ENCODE data around the gene FARS2.
A peak's percentile ranks its signal among the peaks of the same experiment; 100 is the strongest.

The FARS2 gene

GRCh38 chr6:5457983-5458683 lies 196.8 kb downstream of the FARS2 start:
- intact Hi-C loops (cut with DNase I): no loop called here
- DNase-seq: peak in 1 of 10 donors; percentile 71

DNA sequence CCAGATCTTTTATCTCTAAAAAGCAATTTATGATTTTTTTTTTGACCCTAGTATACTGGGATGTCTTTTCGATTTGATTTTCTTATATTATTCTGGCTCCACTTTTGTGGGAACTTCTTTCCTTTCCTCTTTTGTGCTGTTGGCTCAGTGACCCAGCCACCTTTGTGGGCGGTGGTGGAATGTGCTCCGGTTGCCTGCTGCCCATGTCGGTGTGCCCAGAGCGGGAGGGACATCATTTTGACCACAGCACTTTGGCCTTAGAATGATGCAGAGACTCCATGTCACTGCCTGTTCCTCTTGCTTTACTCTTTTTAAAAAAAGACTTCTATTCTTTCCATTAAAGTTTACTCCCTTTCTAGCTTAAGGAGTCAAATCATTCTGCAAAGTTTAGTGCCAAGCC lies 198.0 kb downstream of the FARS2 start:
- no peak for DNase-seq
- intact Hi-C loops (cut with DNase I): no loop called here

DNA sequence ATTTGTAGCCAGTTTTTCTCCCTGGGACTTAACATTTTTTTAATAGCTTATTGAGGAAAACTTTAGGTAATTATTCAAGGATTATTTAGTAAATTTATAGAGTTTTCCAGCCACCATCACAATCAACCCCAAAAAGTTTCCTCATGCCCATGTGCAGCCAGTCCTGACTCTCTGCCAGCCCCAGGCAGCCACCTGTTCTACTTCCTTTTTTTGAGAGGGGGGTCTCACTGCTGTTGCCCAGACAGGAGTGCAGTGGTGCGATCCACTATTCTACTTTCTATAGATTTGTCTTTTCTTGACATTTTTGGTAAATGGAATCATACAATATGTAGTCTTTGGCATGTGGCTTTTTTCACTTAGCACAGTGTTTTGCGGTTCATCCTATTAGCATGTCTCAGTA lies 200.1 kb downstream of the FARS2 start:
- no peak for DNase-seq
- intact Hi-C loops (cut with DNase I): no loop called here

DNA sequence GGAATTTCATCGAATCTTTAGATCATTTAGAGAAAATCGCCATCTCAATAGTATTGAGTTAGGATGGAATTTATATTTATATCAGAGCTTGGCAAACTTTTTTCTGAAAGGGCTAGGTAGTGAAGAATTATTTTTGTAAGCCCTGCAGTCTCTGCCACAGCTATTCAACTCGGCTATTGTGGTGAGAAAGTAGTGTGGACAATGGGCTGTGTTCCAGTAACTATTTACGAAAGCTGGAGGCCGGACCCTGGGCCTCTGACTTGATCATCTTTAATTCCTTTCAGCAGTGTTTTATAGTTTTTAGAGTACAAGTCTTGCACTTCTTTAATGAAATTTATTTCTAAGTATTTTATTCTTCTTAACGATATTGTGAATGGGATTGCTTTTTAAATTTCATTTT lies 201.5 kb downstream of the FARS2 start:
- intact Hi-C loops (cut with DNase I): no loop called here
- no peak for DNase-seq

GRCh38 chr6:5463690-5464089 lies 202.4 kb downstream of the FARS2 start:
- intact Hi-C loops (cut with DNase I): no loop called here
- DNase-seq: no peak

GRCh38 chr6:5464099-5464885 lies 203.0 kb downstream of the FARS2 start:
- intact Hi-C loops (cut with DNase I): no loop called here
- no peak for DNase-seq

DNA sequence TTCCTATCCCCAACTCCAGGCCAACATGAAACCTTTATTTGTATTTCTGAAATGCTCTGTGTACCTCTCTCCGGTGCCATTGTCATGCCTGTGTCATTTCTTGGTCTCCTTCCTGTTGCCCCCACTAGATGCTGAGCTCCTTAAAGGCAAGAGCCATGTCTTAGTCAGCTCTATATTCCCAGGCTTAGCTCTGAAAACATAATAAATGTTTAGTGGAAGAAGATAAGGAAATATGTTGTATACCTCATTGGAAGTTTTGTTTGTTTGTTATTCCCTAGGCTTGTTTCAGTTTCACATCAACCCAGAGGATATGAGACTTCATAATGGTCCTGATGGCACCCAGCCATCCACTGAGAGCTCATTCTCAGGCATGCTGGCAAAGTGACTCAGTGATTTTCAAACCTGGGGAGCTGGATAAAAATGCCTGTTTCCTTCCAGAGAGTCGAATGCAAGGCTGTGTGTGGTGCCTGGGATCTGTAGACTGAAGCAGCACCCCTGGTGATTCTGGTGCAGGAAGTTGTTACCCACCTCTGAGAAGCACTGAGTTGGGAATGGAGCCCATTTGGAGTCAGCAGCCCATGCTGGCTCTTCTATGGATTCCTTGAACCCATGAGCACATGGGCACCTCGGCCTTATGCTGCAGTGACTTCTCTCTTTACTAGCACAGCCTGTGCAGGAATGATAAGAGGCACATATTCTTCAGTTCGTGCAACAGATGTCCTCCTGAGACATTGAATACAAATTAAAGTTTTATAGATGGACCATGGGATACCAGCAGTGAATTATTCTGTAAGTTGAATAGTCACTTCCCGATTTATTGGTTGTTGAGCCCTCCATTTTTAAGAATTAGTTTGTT lies 205.2 kb downstream of the FARS2 start:
- intact Hi-C loops (cut with DNase I): no loop called here

DNA sequence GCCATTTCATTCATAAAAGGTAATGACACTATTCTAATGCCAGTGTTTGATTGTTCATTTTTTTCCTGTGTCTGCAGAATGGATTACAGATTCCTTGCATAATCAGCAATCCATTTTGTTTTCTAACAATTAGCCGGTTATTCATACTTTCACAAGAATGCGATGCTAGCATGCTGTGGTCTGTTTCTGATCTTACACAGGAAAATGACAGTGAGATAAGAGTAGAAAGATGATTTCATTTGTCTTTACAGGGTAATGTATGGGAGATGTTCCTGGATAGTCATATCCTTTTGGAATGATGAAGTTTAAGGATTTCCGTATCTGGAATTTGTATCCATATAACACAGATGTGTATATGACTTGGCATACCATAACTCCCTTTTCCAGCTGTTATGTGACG lies 207.3 kb downstream of the FARS2 start:
- no peak for DNase-seq
- intact Hi-C loops (cut with DNase I): no loop called here

More for the DNA sequence above, 205.2 kb downstream of the FARS2 start:
- no peak for DNase-seq

- intact Hi-C loops (cut with DNase I): no loop called here
- DNase-seq: no peak
These were observed 208.0 kb downstream of the FARS2 start for GRCh38 chr6:5469101-5469846.

DNA sequence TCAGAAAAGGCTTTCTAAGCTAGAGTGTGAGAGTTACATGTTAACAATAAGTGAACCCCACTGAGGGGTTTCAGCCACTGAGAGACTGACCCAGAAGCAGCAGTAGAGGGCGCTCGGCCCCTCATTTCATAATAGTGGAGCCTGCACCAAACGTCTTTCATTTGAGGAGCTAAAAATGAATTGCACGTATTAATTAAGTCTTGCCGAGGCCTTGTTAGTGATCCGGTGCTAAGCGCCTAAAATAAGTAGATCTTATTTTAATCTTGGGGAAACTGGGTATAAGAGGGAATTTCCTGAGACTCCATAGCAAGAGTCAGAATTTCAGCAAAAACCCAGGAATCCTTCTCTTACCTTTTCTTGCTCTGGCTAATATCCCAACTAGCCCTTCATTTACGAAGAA lies 209.7 kb downstream of the FARS2 start:
- intact Hi-C loops (cut with DNase I): loop anchor here (5.0 kb wide), 1 partner anchor 1076 kb away; no protein-coding TSS in a partner anchor

GRCh38 chr6:5471637-5472398 lies 210.5 kb downstream of the FARS2 start:
- DNase-seq: peak in 4 of 10 donors; percentile 17 to 71 (median 21)
- intact Hi-C loops (cut with DNase I): loop anchor here (5.0 kb wide), 1 partner anchor 1075 kb away; no protein-coding TSS in a partner anchor

More for the DNA sequence above, 209.7 kb downstream of the FARS2 start:
- peak; percentile 39 to 94 (median 73) for DNase-seq

DNA sequence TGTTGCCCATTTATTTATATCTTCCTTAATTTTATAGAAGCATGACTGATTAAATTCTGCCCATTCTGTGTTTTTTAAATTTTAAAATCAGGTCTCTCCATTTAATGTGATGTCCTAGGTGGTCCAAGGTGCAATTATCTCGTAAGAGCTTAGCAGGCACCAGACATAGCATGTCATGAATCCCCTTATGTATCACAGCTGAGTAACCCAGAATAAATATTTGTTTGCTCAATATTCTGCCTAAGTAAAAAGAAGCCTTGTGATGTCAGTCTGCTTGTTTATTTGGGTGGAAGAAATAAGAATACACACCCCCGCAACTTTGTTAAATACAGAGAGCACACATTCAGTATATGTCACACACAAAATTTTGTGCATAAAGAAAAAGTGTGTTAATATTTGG lies 211.3 kb downstream of the FARS2 start:
- intact Hi-C loops (cut with DNase I): loop anchor here (5.0 kb wide), 1 partner anchor 1075 kb away; no protein-coding TSS in a partner anchor

DNA sequence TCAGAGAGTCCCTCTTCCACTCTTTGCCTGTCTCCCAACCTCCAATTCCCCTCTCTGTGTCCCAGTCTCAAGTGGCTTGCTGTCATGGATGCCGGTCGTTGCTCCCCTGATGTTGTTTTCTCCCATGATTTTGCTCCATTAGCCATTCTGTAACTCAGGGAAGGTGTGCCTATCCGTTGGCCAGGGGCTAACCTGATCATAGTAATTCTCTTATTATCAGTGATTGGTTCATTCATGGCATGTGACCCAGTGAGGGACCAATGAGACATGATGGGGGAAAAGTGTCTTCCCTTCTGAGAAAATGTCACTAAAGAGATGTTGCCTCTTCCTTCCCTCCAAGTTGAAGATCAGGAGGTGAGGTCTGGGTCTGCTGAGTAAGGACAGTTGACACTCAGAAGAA lies 214.5 kb downstream of the FARS2 start:
- intact Hi-C loops (cut with DNase I): no loop called here
- DNase-seq: no peak

More for the DNA sequence above, 211.3 kb downstream of the FARS2 start:
- DNase-seq: no peak

DNA sequence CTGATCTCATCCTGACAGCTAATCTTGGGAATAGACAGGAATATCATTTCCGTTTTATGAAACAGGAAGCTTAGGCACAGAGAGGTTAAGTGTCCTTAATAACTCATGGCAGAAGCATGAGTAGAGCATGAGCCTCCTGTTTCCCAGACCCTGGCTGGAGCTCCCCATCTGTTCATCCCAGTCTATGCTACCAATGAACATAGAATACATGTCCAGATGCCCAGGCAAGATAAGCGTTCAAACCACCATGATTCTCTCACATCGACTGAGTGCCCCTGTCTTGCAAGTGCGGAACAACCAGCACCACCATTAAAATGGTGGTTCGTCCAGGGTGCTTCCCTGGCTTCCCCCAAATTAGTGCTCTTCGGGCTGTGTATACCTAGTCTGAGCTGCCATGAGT lies 217.1 kb downstream of the FARS2 start:
- no peak for DNase-seq
- intact Hi-C loops (cut with DNase I): no loop called here

GRCh38 chr6:5481033-5481432 lies 219.7 kb downstream of the FARS2 start:
- no peak for DNase-seq
- intact Hi-C loops (cut with DNase I): no loop called here

DNA sequence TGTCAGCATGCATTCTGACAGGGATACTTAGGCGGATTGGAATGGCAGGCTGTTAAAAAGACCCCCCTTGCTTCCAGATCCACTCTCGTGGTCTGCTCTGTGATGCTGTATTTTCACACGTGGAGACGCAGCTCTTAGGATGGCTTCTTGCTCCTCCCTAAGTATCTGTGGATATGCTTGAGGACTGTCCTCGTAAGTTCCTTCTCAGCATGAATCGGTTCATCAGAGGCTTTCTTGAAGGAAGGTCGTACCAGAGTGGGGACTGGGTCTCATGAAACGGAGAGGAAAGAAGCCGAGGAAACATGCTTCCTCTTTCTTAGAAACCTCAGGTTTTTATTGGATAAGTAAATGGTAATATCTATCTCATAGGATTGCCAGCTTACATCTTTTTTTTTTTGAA lies 220.4 kb downstream of the FARS2 start:
- DNase-seq: no peak
- intact Hi-C loops (cut with DNase I): no loop called here

- no peak for DNase-seq
- intact Hi-C loops (cut with DNase I): no loop called here
These were observed 221.3 kb downstream of the FARS2 start for GRCh38 chr6:5482619-5483018.

DNA sequence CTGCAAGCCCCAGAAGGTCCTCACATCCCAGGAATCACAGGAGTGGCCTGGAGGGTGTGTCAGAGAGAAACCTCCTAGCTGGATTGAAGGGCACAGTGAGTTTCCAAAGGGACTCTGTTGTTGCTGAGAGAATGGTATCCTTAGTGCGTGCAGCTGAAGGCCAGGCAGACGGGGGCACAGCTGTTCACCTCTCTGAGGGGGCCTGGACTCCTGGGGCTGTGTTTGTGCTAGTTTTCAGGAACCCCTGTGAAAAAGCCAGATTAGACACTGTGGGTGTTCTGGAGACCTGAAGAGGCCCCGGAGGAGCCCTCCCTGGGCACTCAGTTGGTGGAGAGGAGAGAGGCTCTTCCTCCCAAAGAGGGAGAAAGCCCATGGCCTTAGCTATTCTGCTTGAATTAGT lies 223.4 kb downstream of the FARS2 start:
- no peak for DNase-seq
- intact Hi-C loops (cut with DNase I): no loop called here

GRCh38 chr6:5486214-5486613 lies 224.9 kb downstream of the FARS2 start:
- DNase-seq: no peak
- intact Hi-C loops (cut with DNase I): no loop called here
